Measurements from ENCODE around the gene SORCS2. TPM values are rescaled to one million over a fixed set of nuclear protein-coding genes. Genes with fewer than 3 reads are reported as not detected.

SORCS2 gene
- total RNA-seq, 1 donor from 2014 or later: not detected

DNA sequence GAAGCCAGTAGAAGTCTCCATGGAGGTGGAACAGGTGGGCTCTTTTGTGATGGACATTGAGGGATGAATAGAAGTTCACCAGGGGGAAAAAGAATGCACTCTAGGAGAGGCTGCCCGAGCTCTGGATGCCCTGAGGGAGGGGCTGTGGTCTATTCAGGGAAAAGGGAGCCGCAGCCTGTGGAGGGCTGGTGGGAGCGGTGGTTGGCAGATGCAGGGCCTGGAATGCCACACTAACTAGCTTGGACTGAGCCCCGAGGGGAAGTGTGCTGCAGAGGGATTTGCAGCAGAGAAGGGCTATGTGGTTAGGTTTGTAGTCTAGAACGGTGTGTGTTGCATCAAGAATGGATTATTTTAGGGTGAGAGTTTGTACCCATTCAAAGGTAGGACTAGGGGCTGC, 271.9 kb downstream of the SORCS2 start:
- Mint-ChIP-seq H3K27me3 (ENCODE audit: insufficient read depth) (no peaks in the 10 kb centered on the region), H3K36me3 (ENCODE audit: low read depth) (no peaks in the 10 kb centered on the region), H3K4me3 (no peak overlapping the region), H3K4me1 (ENCODE audit: low read depth) (no peaks in the 10 kb centered on the region), H3K27ac (no peak overlapping the region), H3K9me3 (no peaks in the 10 kb centered on the region)
- DNase-seq (ENCODE audit: low spot score): no peak
- intact Hi-C loops (cut with micrococcal nuclease): no loop called here

DNA sequence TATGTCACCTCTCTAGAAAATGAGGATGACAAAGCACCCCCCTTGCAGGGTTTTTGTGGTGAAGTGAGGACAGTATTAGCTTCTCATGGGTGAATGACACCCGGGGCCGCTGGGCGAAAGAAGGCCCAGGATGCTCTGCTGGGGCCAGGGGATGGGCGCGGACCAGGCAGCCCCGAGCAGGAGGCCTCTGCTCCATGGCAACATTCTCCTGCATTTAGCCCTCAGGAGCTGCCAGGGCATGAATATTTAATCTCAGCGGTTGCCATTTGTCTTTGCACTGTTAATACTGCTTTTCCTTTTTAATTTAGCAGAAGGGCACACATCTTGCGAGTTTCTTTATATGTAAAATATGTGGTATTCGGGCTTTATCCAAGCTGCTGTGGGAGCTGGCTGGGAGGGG, 272.7 kb downstream of the SORCS2 start:
- no peaks in the 10 kb centered on the region for H3K4me1 Mint-ChIP-seq (ENCODE audit: low read depth)
- H3K27ac Mint-ChIP-seq: no peak overlapping the region
- H3K9me3 Mint-ChIP-seq: no peaks in the 10 kb centered on the region
- intact Hi-C loops (cut with micrococcal nuclease): no loop called here
- H3K27me3 Mint-ChIP-seq (ENCODE audit: insufficient read depth): no peaks in the 10 kb centered on the region
- no peak overlapping the region for H3K4me3 Mint-ChIP-seq
- no peaks in the 10 kb centered on the region for H3K36me3 Mint-ChIP-seq (ENCODE audit: low read depth)
- no peak for DNase-seq (ENCODE audit: low spot score)

DNA sequence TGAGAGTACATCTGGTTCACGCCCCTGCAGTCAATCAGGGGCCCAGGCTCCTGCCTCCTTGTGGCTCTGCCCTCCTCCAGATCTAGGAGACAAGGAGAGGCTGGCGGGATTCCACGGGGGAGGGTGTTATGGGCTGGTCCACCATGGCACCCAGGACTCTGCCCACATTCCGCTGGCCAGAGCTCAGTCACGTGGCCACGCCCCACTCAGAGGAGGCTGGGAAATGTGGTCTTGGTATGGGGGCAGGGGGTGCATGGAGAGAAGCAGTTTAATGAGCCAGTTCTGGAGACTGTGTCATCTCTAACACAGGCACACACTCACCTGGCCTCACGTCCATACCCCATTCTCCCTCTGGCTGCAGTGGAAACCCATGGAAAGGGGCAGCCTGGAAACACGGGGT, 273.9 kb downstream of the SORCS2 start:
- Mint-ChIP-seq H3K27ac (no peak overlapping the region), H3K27me3 (ENCODE audit: insufficient read depth) (no peaks in the 10 kb centered on the region), H3K9me3 (no peaks in the 10 kb centered on the region), H3K4me3 (no peak overlapping the region), H3K4me1 (ENCODE audit: low read depth) (no peaks in the 10 kb centered on the region), H3K36me3 (ENCODE audit: low read depth) (no peaks in the 10 kb centered on the region)
- no peak for DNase-seq (ENCODE audit: low spot score)
- intact Hi-C loops (cut with micrococcal nuclease): no loop called here

GRCh38 chr4:7466904-7467303, 274.6 kb downstream of the SORCS2 start:
- H3K9me3 Mint-ChIP-seq: no peaks in the 10 kb centered on the region
- no peaks in the 10 kb centered on the region for H3K36me3 Mint-ChIP-seq (ENCODE audit: low read depth)
- H3K27ac Mint-ChIP-seq: no peak overlapping the region
- no peak overlapping the region for H3K4me3 Mint-ChIP-seq
- H3K27me3 Mint-ChIP-seq (ENCODE audit: insufficient read depth): no peaks in the 10 kb centered on the region
- no peak for DNase-seq (ENCODE audit: low spot score)
- intact Hi-C loops (cut with micrococcal nuclease): no loop called here
- H3K4me1 Mint-ChIP-seq (ENCODE audit: low read depth): no peaks in the 10 kb centered on the region

DNA sequence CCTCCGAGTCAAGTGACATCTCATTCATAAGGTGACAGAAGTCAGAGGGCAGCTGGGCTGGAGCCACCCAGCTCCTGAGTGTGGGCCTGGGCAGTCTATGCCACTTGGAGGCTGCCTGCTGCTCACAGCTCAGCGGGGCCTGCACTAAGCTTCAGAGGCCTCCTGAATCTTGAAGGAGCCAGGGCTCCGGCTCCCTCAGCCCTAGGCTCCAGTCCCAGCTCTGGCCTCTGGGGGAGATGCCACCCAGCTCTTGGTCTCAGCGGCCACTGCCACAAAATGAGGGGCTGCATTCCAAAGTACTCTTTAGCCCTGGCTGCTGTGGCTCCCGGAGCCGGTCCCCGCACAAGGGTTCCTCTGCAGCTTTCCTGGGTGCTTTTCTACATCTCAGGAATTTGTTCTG, 275.1 kb downstream of the SORCS2 start:
- no peak for DNase-seq (ENCODE audit: low spot score)
- Mint-ChIP-seq H3K36me3 (ENCODE audit: low read depth) (no peaks in the 10 kb centered on the region), H3K27me3 (ENCODE audit: insufficient read depth) (no peaks in the 10 kb centered on the region), H3K4me1 (ENCODE audit: low read depth) (no peaks in the 10 kb centered on the region), H3K4me3 (no peak overlapping the region), H3K9me3 (no peaks in the 10 kb centered on the region), H3K27ac (no peak overlapping the region)
- intact Hi-C loops (cut with micrococcal nuclease): no loop called here

- Mint-ChIP-seq H3K9me3 (no peaks in the 10 kb centered on the region), H3K4me1 (ENCODE audit: low read depth) (no peaks in the 10 kb centered on the region), H3K27ac (no peak overlapping the region), H3K36me3 (ENCODE audit: low read depth) (no peaks in the 10 kb centered on the region), H3K27me3 (ENCODE audit: insufficient read depth) (no peaks in the 10 kb centered on the region), H3K4me3 (no peak overlapping the region)
- DNase-seq (ENCODE audit: low spot score): no peak
- intact Hi-C loops (cut with micrococcal nuclease): no loop called here
Observed at GRCh38 chr4:7469023-7469422, 276.7 kb downstream of the SORCS2 start.

DNA sequence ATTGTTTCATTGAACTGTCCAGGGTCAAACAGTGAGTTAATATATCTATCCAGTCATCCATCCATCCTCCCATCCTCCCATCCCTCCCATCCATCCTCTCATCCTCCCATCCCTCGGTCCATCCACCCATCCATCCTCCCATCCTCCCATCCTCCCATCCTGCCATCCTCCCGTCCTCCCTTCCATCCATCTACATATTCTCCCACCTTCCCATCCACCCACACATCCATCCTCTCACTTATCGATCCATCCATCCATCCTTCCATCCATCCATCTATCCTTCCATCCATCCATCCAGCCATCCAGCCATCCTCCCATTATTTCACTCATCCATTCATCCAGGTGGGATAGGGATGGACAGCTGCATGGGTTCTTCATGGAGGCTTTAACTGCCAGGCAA, 277.8 kb downstream of the SORCS2 start:
- Mint-ChIP-seq H3K36me3 (ENCODE audit: low read depth) (no peaks in the 10 kb centered on the region), H3K4me3 (no peak overlapping the region), H3K27ac (no peak overlapping the region), H3K27me3 (ENCODE audit: insufficient read depth) (no peaks in the 10 kb centered on the region), H3K9me3 (no peaks in the 10 kb centered on the region), H3K4me1 (ENCODE audit: low read depth) (no peaks in the 10 kb centered on the region)
- no peak for DNase-seq (ENCODE audit: low spot score)
- intact Hi-C loops (cut with micrococcal nuclease): no loop called here

DNA sequence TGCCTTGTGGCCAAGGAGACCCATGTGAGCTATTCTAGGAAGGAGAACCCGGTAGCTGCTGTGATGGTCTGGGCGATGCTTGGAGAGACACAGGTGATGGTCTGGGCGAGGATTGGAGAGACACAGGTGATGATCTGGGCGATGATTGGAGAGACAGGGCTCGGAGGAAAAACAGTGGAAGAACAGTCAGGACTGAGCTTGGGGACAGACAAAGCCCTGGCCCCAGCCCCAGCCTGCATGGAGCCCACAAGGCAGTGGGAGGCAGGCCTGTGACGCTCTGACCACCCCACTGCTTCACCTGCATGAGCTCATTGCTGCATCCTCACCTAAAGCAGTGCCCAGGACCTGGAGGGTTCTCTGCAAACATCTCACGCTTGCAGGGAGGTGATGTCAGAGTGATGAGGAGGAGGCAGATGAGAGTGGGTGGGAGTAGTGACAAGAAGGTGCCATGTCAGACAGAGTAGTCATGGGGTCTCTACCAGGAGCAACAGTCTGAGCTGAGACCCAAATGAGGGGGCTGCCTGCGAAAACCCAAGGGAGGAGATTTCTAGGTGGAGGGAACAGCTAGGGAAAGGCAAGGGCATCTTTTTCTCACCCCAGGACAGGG, 278.3 kb downstream of the SORCS2 start:
- Mint-ChIP-seq H3K36me3 (ENCODE audit: low read depth) (no peaks in the 10 kb centered on the region), H3K4me3 (no peak overlapping the region), H3K9me3 (no peaks in the 10 kb centered on the region), H3K27ac (no peak overlapping the region), H3K4me1 (ENCODE audit: low read depth) (no peaks in the 10 kb centered on the region), H3K27me3 (ENCODE audit: insufficient read depth) (no peaks in the 10 kb centered on the region)
- intact Hi-C loops (cut with micrococcal nuclease): no loop called here
- no peak for DNase-seq (ENCODE audit: low spot score)

- DNase-seq (ENCODE audit: low spot score): no peak
- Mint-ChIP-seq H3K27me3 (ENCODE audit: insufficient read depth) (no peaks in the 10 kb centered on the region), H3K36me3 (ENCODE audit: low read depth) (no peaks in the 10 kb centered on the region), H3K4me3 (no peak overlapping the region), H3K4me1 (ENCODE audit: low read depth) (no peaks in the 10 kb centered on the region), H3K9me3 (no peaks in the 10 kb centered on the region), H3K27ac (peak overlapping the region; percentile 29)
- intact Hi-C loops (cut with micrococcal nuclease): no loop called here
Observed at GRCh38 chr4:7472442-7473013, 280.2 kb downstream of the SORCS2 start.

DNA sequence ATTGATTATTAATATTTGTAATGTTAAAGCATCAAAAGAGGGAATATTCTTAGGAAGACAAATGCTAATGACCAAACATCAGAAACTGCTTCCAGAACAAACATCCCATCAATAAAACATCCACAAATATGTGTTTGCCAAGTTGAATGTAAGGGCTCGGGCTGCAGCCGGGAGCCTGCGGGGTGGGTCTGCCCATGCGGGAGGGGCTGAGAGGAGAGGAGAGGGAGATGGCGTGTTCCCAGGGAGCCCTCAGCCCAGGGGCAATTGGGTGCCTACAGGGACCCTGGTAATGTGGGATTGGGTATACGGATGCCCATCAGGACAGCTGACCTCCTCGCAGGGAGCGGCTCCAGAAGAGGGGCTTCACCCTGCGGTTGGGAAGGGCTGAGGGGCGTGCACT, 280.7 kb downstream of the SORCS2 start:
- Mint-ChIP-seq H3K36me3 (ENCODE audit: low read depth) (no peaks in the 10 kb centered on the region), H3K4me1 (ENCODE audit: low read depth) (no peaks in the 10 kb centered on the region), H3K9me3 (no peaks in the 10 kb centered on the region), H3K27me3 (ENCODE audit: insufficient read depth) (no peaks in the 10 kb centered on the region), H3K27ac (no peak overlapping the region), H3K4me3 (no peak overlapping the region)
- no peak for DNase-seq (ENCODE audit: low spot score)
- intact Hi-C loops (cut with micrococcal nuclease): no loop called here

DNA sequence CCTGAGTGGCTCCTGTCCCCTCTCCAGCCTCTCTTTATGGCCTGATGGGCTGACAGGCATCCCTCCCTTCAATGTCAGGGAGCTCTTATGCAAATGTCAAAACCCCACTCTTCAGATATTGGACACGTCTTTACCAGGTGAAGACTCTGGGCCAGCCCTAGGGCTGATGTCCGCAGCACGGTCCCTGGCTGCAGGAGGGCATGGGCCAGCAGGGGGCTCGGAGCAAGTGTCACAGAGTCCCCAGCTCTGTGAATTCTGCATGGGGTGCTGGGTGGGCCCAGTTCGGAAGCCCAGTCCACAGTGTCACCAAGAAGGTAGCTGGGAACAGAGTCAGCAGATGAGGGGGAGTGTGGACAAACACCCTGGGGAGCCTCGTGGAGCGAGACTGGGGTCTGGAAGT, 282.0 kb downstream of the SORCS2 start:
- intact Hi-C loops (cut with micrococcal nuclease): no loop called here
- H3K4me1 Mint-ChIP-seq (ENCODE audit: low read depth): no peaks in the 10 kb centered on the region
- no peak overlapping the region for H3K4me3 Mint-ChIP-seq
- no peaks in the 10 kb centered on the region for H3K9me3 Mint-ChIP-seq
- no peaks in the 10 kb centered on the region for H3K27me3 Mint-ChIP-seq (ENCODE audit: insufficient read depth)
- no peak overlapping the region for H3K27ac Mint-ChIP-seq
- no peaks in the 10 kb centered on the region for H3K36me3 Mint-ChIP-seq (ENCODE audit: low read depth)
- DNase-seq (ENCODE audit: low spot score): no peak

- intact Hi-C loops (cut with micrococcal nuclease): no loop called here
- Mint-ChIP-seq H3K4me1 (ENCODE audit: low read depth) (no peaks in the 10 kb centered on the region), H3K9me3 (no peaks in the 10 kb centered on the region), H3K27ac (no peak overlapping the region), H3K27me3 (ENCODE audit: insufficient read depth) (no peaks in the 10 kb centered on the region), H3K4me3 (no peak overlapping the region), H3K36me3 (ENCODE audit: low read depth) (no peaks in the 10 kb centered on the region)
- DNase-seq (ENCODE audit: low spot score): no peak
Observed at GRCh38 chr4:7475207-7475606, 282.9 kb downstream of the SORCS2 start.

- intact Hi-C loops (cut with micrococcal nuclease): no loop called here
- Mint-ChIP-seq H3K36me3 (ENCODE audit: low read depth) (no peaks in the 10 kb centered on the region), H3K4me1 (ENCODE audit: low read depth) (no peaks in the 10 kb centered on the region)
Observed at GRCh38 chr4:7476820-7477219, 284.5 kb downstream of the SORCS2 start.

GRCh38 chr4:7477695-7478094, 285.4 kb downstream of the SORCS2 start:
- no peak overlapping the region for H3K27ac Mint-ChIP-seq

More at GRCh38 chr4:7476820-7477219, 284.5 kb downstream of the SORCS2 start:
- Mint-ChIP-seq H3K4me3 (no peak overlapping the region), H3K27me3 (ENCODE audit: insufficient read depth) (no peaks in the 10 kb centered on the region), H3K27ac (no peak overlapping the region), H3K9me3 (no peaks in the 10 kb centered on the region)
- DNase-seq (ENCODE audit: low spot score): no peak

More at GRCh38 chr4:7477695-7478094, 285.4 kb downstream of the SORCS2 start:
- H3K4me1 Mint-ChIP-seq (ENCODE audit: low read depth): no peaks in the 10 kb centered on the region
- DNase-seq (ENCODE audit: low spot score): no peak
- H3K4me3 Mint-ChIP-seq: no peak overlapping the region
- H3K9me3 Mint-ChIP-seq: no peaks in the 10 kb centered on the region
- intact Hi-C loops (cut with micrococcal nuclease): no loop called here
- no peaks in the 10 kb centered on the region for H3K27me3 Mint-ChIP-seq (ENCODE audit: insufficient read depth)
- H3K36me3 Mint-ChIP-seq (ENCODE audit: low read depth): no peaks in the 10 kb centered on the region

All from activated T-helper 1 cell treated with anti-CD3 and anti-CD28 coated beads, Interleukin-12 subunit alpha, Interleukin-12 subunit beta, Interleukin-2, Interleukin-4 antibody, amounts not matched to agents 30 ng/mL and 10 ng/mL and 1 ng/mL, durations not matched to agents 14 hours and 24 hours and 36 hours (primary cell).